ENCODE data around the gene DENND5A.
"Not testable (repeated sequence)": the region's sequence is repeated elsewhere in the genome, so short reads cannot be mapped to it uniquely, and the experiment has no call there.

Gene DENND5A

GRCh38 chr11:9138612-9139579 lies 126.3 kb downstream of the DENND5A start:
- peak in 1 of 3 experiments; percentile 33 for DNase-seq (ENCODE audit: low read depth in 3 of 3)

DNA sequence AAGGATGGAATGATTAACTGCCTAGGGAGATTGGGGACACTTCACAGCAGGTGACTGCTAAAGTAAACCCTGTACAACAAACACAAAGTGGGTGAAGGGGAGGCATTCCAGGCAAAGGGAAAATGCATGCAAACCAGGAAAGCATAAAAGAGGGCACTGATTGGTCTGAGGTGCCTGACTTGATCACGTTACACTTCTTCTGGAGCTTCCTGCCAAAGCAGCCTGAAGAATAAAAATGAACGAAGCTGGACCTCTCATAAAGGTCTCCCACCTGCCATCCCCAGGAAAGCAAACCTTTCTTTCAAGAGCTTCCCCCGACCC lies 127.1 kb downstream of the DENND5A start:
- DNase-seq (ENCODE audit: low read depth in 3 of 3) = no peak

DNA sequence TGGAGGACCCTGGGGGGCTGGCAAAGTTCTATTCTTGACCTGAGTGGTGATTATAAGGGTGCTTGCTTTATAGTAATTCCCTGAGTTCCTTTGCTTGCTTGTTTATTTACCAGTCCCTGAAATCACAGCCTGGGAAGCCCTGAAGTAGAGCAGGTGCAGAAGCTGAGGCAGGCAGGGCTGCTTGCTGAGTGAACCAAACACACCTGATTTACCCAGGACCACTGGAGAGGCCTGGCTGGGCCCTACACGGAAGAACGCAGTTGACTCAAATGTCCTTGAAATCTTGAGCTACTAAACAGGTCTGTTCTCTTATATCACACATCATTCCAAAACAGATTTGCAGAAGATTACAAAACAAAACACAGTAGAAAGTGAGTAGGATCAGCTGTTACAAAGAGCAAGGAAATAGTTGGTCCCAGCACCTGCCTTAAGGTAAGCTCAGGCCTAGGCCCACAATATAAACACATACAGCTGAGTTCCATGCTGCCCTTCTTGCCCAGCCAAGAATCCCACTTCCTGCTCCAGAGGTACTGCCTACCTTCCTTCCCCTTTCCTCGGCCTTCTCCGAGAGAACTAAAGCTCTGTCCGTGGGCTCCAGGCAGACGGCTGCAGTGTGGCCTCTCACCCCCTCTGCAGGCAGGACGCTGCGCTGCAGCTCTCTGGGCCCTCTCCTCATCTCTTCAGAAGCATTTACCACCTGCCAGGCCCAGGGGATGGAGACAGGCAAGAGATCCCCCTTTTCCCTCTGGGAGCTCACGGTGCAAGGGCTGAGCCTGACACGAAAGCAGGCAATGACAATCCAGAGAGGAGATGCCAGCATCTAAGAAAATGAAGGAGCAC lies 127.6 kb downstream of the DENND5A start:
- DNase-seq (ENCODE audit: low read depth in 3 of 3) = peak; percentile 47 to 71 (median 50)

DNA sequence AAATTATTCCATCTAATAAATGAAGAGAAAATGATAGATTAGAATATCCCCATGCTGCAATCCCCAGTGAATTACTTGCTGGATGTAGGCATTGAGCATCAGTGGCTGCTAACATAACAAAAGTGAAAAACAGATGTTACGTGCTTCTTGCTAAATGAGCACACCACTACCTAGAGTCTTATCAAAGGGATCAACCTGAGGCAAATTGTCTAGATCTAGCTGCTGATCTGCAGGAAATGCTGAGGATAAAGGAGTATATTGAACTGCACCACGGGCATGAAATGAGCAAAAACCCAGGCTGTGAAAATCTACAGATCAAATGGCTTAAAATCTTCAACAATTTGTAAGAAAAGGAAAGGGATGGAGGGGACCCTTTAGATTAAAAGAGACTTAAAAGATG lies 128.4 kb downstream of the DENND5A start:
- no peak for DNase-seq (ENCODE audit: low read depth in 3 of 3)

- no peak for DNase-seq (ENCODE audit: low read depth in 3 of 3)
These were observed 131.2 kb downstream of the DENND5A start for GRCh38 chr11:9133956-9134355.

GRCh38 chr11:9132203-9132878 lies 132.8 kb downstream of the DENND5A start:
- DNase-seq (ENCODE audit: low read depth in 3 of 3) = no peak

DNA sequence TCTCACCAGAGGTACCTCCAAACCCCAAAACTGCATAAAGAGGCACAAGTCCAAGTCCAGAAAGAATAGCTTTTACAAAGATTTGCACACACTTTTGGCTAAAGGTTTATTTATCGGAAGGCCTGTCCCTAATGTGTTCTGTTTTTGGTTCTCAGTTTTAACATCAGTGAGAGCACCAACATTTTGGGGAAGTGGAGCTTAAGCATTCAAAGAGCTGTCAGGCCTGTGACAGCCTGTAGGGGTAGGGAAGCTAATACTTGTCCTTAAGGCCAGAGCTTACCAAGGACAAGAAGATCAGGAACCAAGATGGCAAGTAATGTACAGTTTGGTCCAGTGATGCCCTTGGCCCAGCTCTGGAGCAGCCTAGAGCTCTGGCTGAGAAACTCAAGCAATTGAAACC lies 134.9 kb downstream of the DENND5A start:
- DNase-seq (ENCODE audit: low read depth in 3 of 3) = no peak

DNA sequence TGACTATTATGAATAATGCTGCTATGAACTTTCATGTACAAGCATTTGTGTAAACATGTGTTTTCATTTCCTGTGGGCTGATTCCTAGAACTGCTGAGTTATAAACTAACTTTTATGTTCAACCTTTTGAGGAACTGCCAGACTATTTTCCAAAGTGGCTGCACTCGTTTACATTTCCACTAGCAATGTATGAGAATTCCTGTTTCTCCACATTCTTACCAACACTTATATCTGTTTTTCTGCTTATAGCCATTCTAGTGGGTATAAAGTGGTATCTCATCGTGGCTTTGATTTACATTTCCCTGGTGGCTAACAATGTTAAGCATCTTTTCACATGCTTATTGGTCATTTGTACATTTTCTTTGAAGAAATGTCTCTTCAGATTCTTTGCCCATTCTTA lies 138.5 kb downstream of the DENND5A start:
- DNase-seq (ENCODE audit: low read depth in 3 of 3) = no peak

DNA sequence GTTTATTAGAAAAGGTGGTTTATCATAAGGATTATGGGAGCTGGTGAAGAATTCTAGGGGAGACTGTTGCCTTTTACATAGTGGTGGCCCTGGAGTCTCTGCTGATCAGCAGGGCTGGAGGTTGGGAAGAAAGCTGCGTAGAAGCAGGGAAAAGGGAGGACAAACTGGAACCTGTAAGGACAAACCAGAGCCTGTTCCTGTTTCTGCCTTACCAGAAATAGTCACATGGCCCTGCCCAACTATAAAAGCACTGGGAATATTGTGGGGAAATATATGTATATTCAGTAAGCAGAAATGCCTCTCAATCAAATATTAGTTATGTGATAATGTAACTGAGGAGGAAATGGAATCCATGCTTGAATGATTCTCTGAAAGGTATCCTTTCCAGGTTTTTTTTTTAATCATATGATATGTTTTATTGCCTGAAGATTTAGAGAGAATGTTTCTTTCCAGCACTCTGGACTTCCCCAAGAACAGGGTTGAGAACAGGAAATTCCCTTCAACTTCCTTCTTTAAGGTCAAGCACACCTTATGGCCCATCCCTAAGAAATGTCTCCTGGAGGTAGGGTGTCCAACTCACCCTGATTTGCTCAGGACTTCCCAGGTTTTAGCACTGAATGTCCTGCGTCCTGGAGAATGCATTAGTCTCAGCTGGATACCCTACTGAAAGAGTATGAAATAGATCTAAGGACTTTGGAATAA lies 139.8 kb downstream of the DENND5A start:
- DNase-seq (ENCODE audit: low read depth in 3 of 3) = no peak

DNA sequence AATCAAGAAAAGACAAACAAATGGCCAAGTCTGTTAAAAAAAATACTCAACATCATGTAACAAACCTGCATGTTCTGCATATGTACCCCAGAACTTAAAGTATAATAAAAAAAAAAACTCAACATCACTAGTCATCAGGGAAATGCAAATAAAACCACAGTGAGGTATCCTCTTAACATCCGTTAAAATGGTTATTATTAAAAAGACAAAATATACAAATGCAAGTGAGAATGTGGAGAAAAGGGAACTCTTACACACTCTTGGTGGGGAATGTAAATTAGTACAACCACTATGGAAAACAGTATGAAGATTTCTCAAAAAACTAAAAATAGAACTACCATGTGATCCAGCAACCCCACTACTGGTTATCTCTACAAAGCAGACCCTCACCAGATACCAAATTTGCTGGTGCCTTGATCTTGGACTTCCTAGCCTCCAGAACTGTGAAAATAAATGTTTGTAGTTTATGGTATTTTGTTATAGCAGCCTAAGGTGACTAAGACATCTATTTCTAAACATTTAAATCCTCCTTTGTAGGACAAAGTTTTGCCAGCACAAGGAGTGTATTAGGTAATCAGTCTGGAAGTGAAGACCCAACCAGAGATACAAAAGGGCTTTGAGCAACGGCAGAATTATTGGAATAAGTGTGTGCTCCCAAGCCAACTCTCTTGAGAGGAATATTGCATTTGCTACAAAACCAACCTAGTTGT lies 141.4 kb downstream of the DENND5A start:
- no peak for DNase-seq (ENCODE audit: low read depth in 3 of 3)

- DNase-seq (ENCODE audit: low read depth in 3 of 3) = no peak
These were observed 143.7 kb downstream of the DENND5A start for GRCh38 chr11:9121469-9121796.

GRCh38 chr11:9120664-9121468 lies 144.3 kb downstream of the DENND5A start:
- DNase-seq (ENCODE audit: low read depth in 3 of 3) = no peak

DNA sequence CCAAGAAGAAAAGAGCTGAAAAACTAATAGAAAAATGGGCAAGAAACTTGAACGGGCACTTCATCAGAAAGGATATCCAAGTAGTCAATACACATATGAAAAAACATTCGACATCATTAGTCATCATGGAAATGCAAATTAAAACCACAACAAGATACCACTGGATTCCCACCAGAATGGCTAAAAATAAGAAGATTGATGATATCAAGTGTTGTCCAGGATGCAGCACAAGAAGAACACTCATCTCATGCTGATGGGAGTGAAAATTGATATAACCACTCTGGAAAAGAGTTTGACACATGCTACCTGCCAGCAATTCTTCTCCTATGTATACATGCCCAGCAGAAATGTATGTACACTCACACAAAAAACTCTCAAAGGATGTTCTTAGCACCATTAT lies 146.9 kb downstream of the DENND5A start:
- DNase-seq (ENCODE audit: low read depth in 3 of 3) = no peak

DNA sequence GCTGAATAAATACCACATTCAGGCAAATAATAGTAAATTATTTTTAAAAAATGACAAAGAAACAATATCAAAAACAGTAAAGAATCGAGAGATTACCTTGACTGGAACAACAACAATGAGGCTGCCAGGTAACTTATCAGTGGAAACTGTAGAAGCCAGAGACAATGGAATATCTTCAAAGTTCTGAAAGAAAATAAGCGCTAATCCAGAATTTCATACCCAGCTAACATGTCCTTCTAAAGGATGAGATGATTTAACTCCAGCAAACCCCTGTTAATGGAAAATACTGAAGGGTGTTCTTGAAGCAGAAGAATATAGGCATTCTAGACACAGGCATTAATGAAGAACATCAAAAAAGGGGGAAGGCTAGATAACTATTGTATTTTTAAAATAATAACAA lies 153.1 kb downstream of the DENND5A start:
- no peak for DNase-seq (ENCODE audit: low read depth in 3 of 3)

DNA sequence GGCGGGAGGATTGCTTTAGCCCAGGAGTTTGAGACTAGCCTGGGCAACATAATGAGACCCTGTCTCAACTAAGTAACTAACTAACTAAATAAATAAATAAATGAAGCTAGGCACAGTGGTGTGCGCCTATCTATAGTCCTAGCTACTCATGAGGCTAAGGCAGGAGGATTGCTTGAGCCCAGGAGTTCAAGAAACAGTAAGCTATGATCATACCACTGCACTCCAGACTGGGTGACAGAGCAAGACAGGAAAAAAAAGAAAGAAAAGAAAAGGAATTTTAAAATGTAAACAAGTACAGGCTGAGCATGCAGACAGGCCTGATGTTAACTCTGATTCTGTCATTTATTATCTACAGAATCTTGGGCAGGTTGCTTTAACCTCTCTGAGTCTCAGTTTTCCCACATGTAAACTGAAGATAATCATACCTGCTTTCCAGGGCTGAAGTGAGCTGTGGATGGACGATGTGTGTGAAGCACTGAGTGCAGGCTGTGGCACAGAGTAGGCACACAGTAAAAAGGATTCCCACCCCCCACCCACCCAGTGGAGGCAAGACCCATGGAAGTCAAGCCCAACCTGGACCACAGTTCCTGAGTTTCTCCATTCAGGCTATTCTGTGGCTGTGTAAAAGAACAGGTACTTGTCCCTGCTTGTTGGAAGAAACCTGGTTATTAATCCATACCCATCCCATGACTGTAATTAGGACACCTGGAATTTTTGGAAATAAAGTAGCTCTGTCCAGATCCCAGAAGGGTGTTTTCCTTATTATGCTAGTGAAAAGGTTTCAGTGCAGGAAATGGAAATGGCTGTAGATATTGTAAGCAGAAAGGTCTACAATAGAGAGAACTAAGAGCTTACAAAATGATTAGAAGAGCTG lies 155.1 kb downstream of the DENND5A start:
- DNase-seq (ENCODE audit: low read depth in 3 of 3) = no peak

GRCh38 chr11:9104580-9104979 lies 160.6 kb downstream of the DENND5A start:
- no peak for DNase-seq (ENCODE audit: low read depth in 3 of 3)

- DNase-seq (ENCODE audit: low read depth in 3 of 3) = no peak
These were observed 161.4 kb downstream of the DENND5A start for GRCh38 chr11:9103542-9104276.

DNA sequence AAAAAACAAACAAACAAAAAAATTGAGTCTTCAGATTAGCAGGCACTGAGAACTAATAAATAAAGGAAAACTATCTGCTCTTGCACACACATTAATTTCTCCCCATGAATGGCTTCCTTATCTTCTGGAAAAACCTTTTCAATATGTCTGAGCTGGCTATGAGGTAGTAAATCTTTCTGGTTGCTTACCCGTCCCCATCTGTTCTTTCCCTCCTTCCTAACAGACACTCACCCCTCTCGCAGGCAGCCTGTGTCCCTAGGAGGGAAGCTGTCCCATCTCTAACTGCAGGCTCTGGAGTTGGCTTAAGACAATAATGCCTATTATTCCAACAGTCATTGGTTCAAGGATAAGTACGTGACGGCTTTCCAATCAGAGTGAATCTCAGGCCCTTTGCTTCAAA lies 165.5 kb downstream of the DENND5A start:
- DNase-seq (ENCODE audit: low read depth in 3 of 3) = no peak

DNA sequence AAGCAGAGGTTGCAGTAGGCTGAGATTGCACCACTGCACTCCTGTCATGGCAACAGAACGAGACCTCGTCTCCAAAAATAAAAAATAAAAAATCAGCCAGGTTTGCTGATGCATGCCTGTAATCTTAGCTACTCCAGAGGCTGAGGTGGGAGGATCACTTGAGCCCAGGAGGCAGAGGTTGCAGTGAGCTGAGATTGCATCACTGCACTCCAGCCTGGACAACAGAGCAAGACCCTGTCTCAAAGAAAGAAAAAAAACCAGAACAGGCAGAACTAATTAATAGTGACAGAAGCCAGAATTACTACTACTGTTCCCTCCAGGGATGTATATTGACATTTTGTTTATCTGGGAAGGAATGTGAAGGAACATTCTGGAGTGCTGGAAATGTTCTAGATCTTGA lies 166.7 kb downstream of the DENND5A start:
- DNase-seq (ENCODE audit: low read depth in 3 of 3) = not testable (repeated sequence)

Data from stimulated activated CD4-positive, alpha-beta T cell treated with anti-CD3 and anti-CD28 coated beads, TNF-alpha, amount 100 ng/mL, for 24 hours (primary cell).